A204.1 (cell line): ENCODE results near the gene PILRB.
A peak's percentile ranks its signal among the peaks of the same experiment; 100 is the strongest.

Experiments used
- FAIRE-seq: peaks from 2 replicates; lab custom pipeline; 2012; peaks lifted over from hg19 to GRCh38; lab: Jason Lieb, UNC

PILRB gene

DNA sequence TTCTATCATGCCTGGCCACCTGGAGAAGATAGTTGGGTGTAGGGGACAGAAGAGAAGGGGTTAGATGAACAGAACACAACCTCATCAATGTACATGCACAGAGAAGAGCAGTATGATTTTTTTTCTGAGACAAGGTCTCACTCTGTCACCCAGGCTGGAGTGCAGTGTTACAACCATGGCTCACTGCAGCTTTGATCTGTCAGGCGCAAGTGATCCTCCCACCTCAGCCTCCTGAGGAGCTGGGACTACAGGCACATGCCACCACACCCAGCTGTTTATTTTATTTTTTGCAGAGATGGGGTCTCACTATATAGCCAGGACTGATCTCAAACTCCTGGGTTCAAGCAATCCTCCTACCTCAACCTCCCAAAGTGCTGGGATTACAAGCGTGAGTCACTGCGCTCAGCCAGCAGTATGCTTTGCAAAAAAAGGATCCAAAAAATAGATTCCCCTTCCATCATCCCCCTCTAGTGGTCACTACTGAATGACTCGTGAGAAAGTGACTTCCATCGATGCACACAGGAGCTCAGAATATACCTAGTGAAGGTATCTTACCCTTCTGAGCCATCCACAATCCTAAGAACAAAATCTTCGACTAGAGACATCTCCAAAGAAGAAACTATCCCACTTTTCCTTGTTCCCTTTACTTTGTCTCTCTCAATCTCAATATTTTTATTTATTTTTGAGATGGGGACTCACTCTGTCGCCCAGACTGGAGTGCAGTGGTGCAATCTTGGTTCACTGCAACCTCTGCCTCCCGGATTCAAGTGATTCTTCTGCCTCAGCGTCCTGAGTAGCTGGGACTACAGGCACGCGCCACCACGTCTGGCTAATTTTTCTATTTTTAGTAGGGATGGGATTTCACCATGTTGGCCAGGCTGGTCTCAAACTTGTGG lies 49.6 kb downstream of the PILRB start:
- peak; percentile 83 for FAIRE-seq

DNA sequence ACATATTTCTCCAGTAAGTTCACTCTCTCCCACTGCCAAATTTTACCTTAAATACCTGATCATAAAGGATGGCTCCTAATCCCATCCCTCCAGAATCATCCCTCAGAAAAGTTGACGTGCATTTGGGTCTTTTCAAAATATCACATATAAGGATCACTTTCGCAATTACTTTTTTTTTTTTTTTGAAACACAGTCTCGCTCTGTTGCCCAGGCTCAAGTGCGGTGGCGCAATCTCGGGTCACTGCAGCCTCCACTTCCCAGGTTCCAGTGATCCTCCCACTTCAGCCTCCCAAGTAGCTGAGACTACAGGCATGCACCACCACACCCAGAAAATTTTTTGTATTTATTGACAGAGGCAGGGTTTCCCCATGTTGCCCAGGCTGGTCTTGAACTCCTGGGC lies 53.2 kb downstream of the PILRB start:
- no peak for FAIRE-seq

DNA sequence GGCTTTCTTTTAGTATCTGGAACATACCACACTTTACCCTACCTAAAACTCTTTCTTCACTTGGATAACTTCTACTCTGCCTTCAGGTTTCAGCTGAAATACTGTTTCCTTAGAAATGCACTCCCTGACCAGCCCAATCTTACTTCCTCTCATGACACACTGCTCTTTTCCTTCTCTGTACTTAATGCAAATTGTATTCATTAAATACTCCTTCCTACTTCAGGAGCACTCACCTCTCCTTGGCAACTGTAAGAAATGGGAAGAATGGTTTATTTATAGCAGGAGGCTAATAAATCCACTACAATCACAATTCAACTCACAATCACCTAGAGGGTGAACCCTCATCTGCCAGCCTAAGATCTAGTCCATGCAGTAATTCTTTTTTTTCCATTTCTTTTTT lies 55.4 kb downstream of the PILRB start:
- no peak for FAIRE-seq

DNA sequence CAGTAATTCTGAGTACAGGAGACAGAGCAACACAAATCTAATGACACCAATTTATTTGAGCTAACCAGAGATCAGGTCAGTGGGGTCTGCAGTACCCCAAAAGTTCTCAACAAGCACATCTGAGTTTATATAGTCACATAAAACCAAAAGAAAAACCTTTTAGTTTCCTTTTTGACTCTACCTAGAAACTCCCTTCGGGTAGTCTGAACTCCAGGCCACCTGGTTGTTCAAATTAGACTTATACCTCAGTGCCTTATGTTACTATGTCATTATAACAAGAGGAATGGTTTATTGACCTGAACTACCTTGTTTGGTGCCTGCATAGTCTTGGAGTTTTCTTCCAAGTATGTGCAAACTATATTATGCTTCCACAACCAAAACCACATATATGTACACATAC lies 56.0 kb downstream of the PILRB start:
- FAIRE-seq: no peak

DNA sequence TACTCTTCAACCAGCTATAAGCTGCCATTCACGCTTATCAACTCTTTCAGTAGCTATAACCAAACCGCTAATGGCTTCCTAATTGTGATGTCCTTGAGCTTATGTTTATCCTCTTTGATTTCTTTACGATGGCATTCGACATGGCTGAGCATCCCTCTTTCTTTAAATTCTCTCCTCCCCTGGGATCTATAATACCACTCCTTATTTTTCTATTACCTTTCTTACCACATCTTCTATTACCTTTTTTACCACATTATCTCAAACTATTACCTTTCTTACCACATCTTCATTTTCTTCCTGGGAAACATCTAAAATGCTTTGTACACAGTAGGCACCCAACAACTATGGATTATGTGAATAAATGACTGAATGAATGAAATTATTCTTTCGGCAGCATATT lies 57.5 kb downstream of the PILRB start:
- no peak for FAIRE-seq
